ENCODE results near the gene ETFA. TPM values are rescaled to one million over a fixed set of nuclear protein-coding genes. Genes with fewer than 3 reads are reported as not detected.
"Not testable (repeated sequence)": the region's sequence is repeated elsewhere in the genome, so short reads cannot be mapped to it uniquely, and the experiment has no call there.

The ETFA gene
- total and polyA plus RNA-seq, 8 donors: 102 to 148 (median 130) TPM

- no peak for TF ChIP-seq CTCF (IDR thresholded peaks at IDR 0.05)
- no peak overlapping the region for H3K4me3 ChIP-seq
- H3K36me3 ChIP-seq: peaks cover 0 to 92% of the 10 kb centered on the region in 2 donors
- DNase-seq (no peak), ATAC-seq (no peak)
- H3K27ac ChIP-seq: no peak overlapping the region
- peaks cover 0 to 29% of the 10 kb centered on the region in 2 donors for H3K9me3 ChIP-seq
- no peaks in the 10 kb centered on the region for H3K27me3 ChIP-seq
- H3K4me1 ChIP-seq: no peaks in the 10 kb centered on the region
- intact Hi-C loops (cut with DNase I): no loop called here
These were observed 40.4 kb downstream of the ETFA start for GRCh38 chr15:76270876-76271275.

- H3K4me3 ChIP-seq: no peak overlapping the region
- DNase-seq: no peak
- no peak for ATAC-seq
- H3K27ac ChIP-seq: no peak overlapping the region
- intact Hi-C loops (cut with DNase I): no loop called here
- peaks cover 0 to 100% of the 10 kb centered on the region in 2 donors for H3K36me3 ChIP-seq
- no peak for TF ChIP-seq CTCF (IDR thresholded peaks at IDR 0.05)
- no peaks in the 10 kb centered on the region for H3K27me3 ChIP-seq
- H3K4me1 ChIP-seq: no peaks in the 10 kb centered on the region
- peaks cover 0 to 62% of the 10 kb centered on the region in 2 donors for H3K9me3 ChIP-seq
These were observed 44.2 kb downstream of the ETFA start for GRCh38 chr15:76267077-76267476.

- ATAC-seq; DNase-seq; H3K4me1 ChIP-seq; intact Hi-C loops (cut with DNase I); H3K27ac ChIP-seq; H3K27me3 ChIP-seq; H3K4me3 ChIP-seq: not testable (repeated sequence)
- Histone ChIP-seq H3K9me3 (peaks cover 0 to 64% of the 10 kb centered on the region in 2 donors), H3K36me3 (peaks cover 0 to 100% of the 10 kb centered on the region in 2 donors)
These were observed 45.5 kb downstream of the ETFA start for GRCh38 chr15:76265769-76266168.

GRCh38 chr15:76260246-76260938 lies 50.9 kb downstream of the ETFA start:
- no peak for ATAC-seq
- H3K9me3 ChIP-seq: peaks cover 0 to 34% of the 10 kb centered on the region in 2 donors
- intact Hi-C loops (cut with DNase I): no loop called here

GRCh38 chr15:76259392-76259791 lies 51.9 kb downstream of the ETFA start:
- DNase-seq: no peak

More at GRCh38 chr15:76260246-76260938, 50.9 kb downstream of the ETFA start:
- H3K36me3 ChIP-seq: peaks cover 0 to 76% of the 10 kb centered on the region in 2 donors
- DNase-seq: no peak
- no peaks in the 10 kb centered on the region for H3K27me3 ChIP-seq
- no peak overlapping the region for H3K27ac ChIP-seq
- no peak for TF ChIP-seq CTCF (IDR thresholded peaks at IDR 0.05)
- no peak overlapping the region for H3K4me3 ChIP-seq
- no peaks in the 10 kb centered on the region for H3K4me1 ChIP-seq

More at GRCh38 chr15:76259392-76259791, 51.9 kb downstream of the ETFA start:
- H3K27ac ChIP-seq: no peak overlapping the region
- TF ChIP-seq CTCF (IDR thresholded peaks at IDR 0.05): no peak
- intact Hi-C loops (cut with DNase I): no loop called here
- H3K27me3 ChIP-seq: no peaks in the 10 kb centered on the region
- H3K4me1 ChIP-seq: no peaks in the 10 kb centered on the region
- no peak for ATAC-seq
- H3K36me3 ChIP-seq: peaks cover 0 to 66% of the 10 kb centered on the region in 2 donors
- no peak overlapping the region for H3K4me3 ChIP-seq
- H3K9me3 ChIP-seq: peaks cover 0 to 24% of the 10 kb centered on the region in 2 donors
